CD14-positive monocyte (primary cell): ENCODE results near the gene RPS6KA5. TPM values are rescaled to one million over a fixed set of nuclear protein-coding genes. Genes with fewer than 3 reads are reported as not detected.

Experiments used
- DNase-seq, 3 donors: peaks; one replicate each; pipeline ENCODE4 v3.0.0-alpha.2; 2011 to 2022
- H2AFZ ChIP-seq: 2 replicates; pipeline ENCODE4 v1.6.0; 2012; ENCODE audit warnings: mild to moderate bottlenecking, low read depth, low read length, inconsistent platforms; ENCODE audit not compliant: insufficient read depth, poor library complexity, severe bottlenecking
- H3K27ac ChIP-seq, 2 donors: 1 replicate in 1 of 2; 2 replicates in 1 of 2; pipeline ENCODE4 v1.5.1; 2012 to 2013; ENCODE audit warnings: low read length in 2 of 2, control low read depth in 1 of 2, inconsistent platforms in 1 of 2, low read depth in 1 of 2, mild to moderate bottlenecking in 1 of 2
- H3K27me3 ChIP-seq, 2 donors: one replicate each; pipeline versions ENCODE4 v1.6.0 to v1.6.1; 2011 to 2013; ENCODE audit warnings: low read length in 2 of 2; ENCODE audit not compliant: control insufficient read depth in 2 of 2, insufficient read depth in 2 of 2
- H3K36me3 ChIP-seq, 2 donors: replicated peaks in 1 of 2; 1 replicate in 1 of 2; 2 replicates in 1 of 2; pipeline versions ENCODE4 v1.5.1 to v1.6.1; 2012 to 2013; ENCODE audit warnings: low read length in 2 of 2, control low read depth in 1 of 2, inconsistent platforms in 1 of 2, mild to moderate bottlenecking in 1 of 2; ENCODE audit not compliant: insufficient read depth in 2 of 2, control insufficient read depth in 1 of 2
- H3K4me1 ChIP-seq, 2 donors: 1 replicate in 1 of 2; 2 replicates in 1 of 2; pipeline versions ENCODE4 v1.5.1 to v1.6.1; 2012 to 2013; ENCODE audit warnings: low read length in 2 of 2, control low read depth in 1 of 2, inconsistent platforms in 1 of 2, mild to moderate bottlenecking in 1 of 2, moderate library complexity in 1 of 2; ENCODE audit not compliant: insufficient read depth in 2 of 2, control insufficient read depth in 1 of 2
- H3K4me2 ChIP-seq: replicated peaks from 2 replicates; pipeline ENCODE3; 2012; ENCODE audit warnings: low read length, moderate library complexity, mild to moderate bottlenecking; ENCODE audit not compliant: poor library complexity, severe bottlenecking; ENCODE audit errors: extremely low read depth
- H3K4me3 ChIP-seq, 3 experiments: fragments of 200-600 bp in 1 of 3; sonication (generic) in 1 of 3; replicated peaks in 1 of 3; 1 replicate in 2 of 3; 2 replicates in 1 of 3; pipeline ENCODE4 v1.5.1; 2011 to 2013; ENCODE audit warnings: low read length in 3 of 3, mild to moderate bottlenecking in 3 of 3, control low read depth in 2 of 3, low read depth in 2 of 3, inconsistent platforms in 1 of 3, moderate library complexity in 1 of 3
- H3K79me2 ChIP-seq: 2 replicates; pipeline ENCODE4 v1.6.0; 2012; ENCODE audit warnings: mild to moderate bottlenecking, control low read depth, inconsistent platforms, low read length, moderate library complexity; ENCODE audit not compliant: insufficient read depth
- H3K9ac ChIP-seq: 2 replicates; pipeline ENCODE4 v1.6.0; 2017; ENCODE audit warnings: low read length, mild to moderate bottlenecking; ENCODE audit not compliant: insufficient read depth, poor library complexity, severe bottlenecking
- H3K9me3 ChIP-seq, 2 donors: replicated peaks in 1 of 2; 1 replicate in 1 of 2; 2 replicates in 1 of 2; pipeline versions ENCODE4 v1.5.1 to v1.6.1; 2012 to 2013; ENCODE audit warnings: low read length in 2 of 2, control low read depth in 1 of 2; ENCODE audit not compliant: control insufficient read depth in 1 of 2, insufficient read depth in 1 of 2
- H4K20me1 ChIP-seq: 2 replicates; pipeline ENCODE4 v1.6.0; 2012; ENCODE audit warnings: mild to moderate bottlenecking, low read length, control low read depth, moderate library complexity; ENCODE audit not compliant: insufficient read depth
- H3K27ac Mint-ChIP-seq, 7 donors: one replicate each; pipeline ENCODE4 v1.8.0; 2020; ENCODE audit warnings: mild to moderate bottlenecking in 7 of 7, mixed read lengths in 7 of 7, moderate library complexity in 6 of 7, inconsistent platforms in 2 of 7
- H3K27me3 Mint-ChIP-seq, 3 donors: one replicate each; pipeline ENCODE4 v1.8.0; 2021 to 2022; ENCODE audit warnings: low read depth in 3 of 3, mild to moderate bottlenecking in 3 of 3, mixed read lengths in 3 of 3, moderate library complexity in 3 of 3, inconsistent platforms in 1 of 3
- H3K36me3 Mint-ChIP-seq, 2 donors: one replicate each; pipeline ENCODE4 v1.8.0; 2020; ENCODE audit warnings: mixed read lengths in 2 of 2, inconsistent platforms in 1 of 2, mild to moderate bottlenecking in 1 of 2
- H3K4me1 Mint-ChIP-seq: one replicate; pipeline ENCODE4 v1.8.0; 2020; ENCODE audit warnings: mild to moderate bottlenecking, mixed read lengths
- H3K4me3 Mint-ChIP-seq, 2 donors: one replicate each; pipeline ENCODE4 v1.8.0; 2020; ENCODE audit warnings: mild to moderate bottlenecking in 2 of 2, mixed read lengths in 2 of 2, moderate library complexity in 1 of 2
- H3K9me3 Mint-ChIP-seq, 7 donors: one replicate each; pipeline ENCODE4 v1.8.0; 2020 to 2022; ENCODE audit warnings: mixed read lengths in 7 of 7, mild to moderate bottlenecking in 6 of 7, moderate library complexity in 6 of 7, inconsistent platforms in 2 of 7
- CTCF ChIP-seq: fragments of 200-600 bp; IDR thresholded peaks from one replicate; pipeline ENCODE4 v1.8.0; 2022; ENCODE audit warnings: antibody characterized with exemption, mild to moderate bottlenecking
- WGBS: methylation state at CpG from one replicate; pipeline ENCODE4 v1.1.5; 2013; ENCODE audit warnings: missing lambda C conversion rate; ENCODE audit not compliant: insufficient coverage; 5-methylcytosine and 5-hydroxymethylcytosine counted together
- intact Hi-C, 2 donors: fragments of 100-400 bp; cut with micrococcal nuclease; formaldehyde crosslinking; loops; one replicate each; pipeline versions ENCODE4 v1.15.0 to v1.15.1; 2023
- polyA plus RNA-seq, 3 donors: library from polyadenylated mRNA; depleted of rRNA in 1 of 3; unstranded in 2 of 3; stranded (reverse) in 1 of 3; fragments of 300-500 nt in 2 of 3; fragments of >200 nt in 1 of 3; fragmentation: Illumina TruSeq in 2 of 3; gene quantifications; 1 replicate in 2 of 3; 2 replicates in 1 of 3; pipeline ENCODE4 v1.2.3, GENCODE V29; 2012 to 2021

RPS6KA5 gene
- polyA plus RNA-seq, 3 donors = 4.4 to 10.1 (median 7.9) TPM

GRCh38 chr14:90979515-90979914 is 80.9 kb downstream of the RPS6KA5 start:
- H3K4me1 Mint-ChIP-seq = peaks cover 7% of the 10 kb centered on the region
- peaks cover 21 to 28% of the 10 kb centered on the region in 2 donors for H3K36me3 Mint-ChIP-seq
- no peak for TF ChIP-seq CTCF
- WGBS = no CpG with 5 or more reads among the region's 5 CpGs
- H3K36me3 ChIP-seq = peaks cover 4 to 13% of the 10 kb centered on the region in 2 donors
- peaks cover 0 to 2% (median 2%) of the 10 kb centered on the region in 3 donors for H3K27me3 Mint-ChIP-seq
- no peaks in the 10 kb centered on the region for H4K20me1 ChIP-seq
- no peak overlapping the region for H3K27ac Mint-ChIP-seq
- no peak overlapping the region for H3K9ac ChIP-seq
- H3K9me3 Mint-ChIP-seq = no peaks in the 10 kb centered on the region
- no peak overlapping the region for H3K4me3 Mint-ChIP-seq
- H3K4me3 ChIP-seq = no peak overlapping the region
- no peaks in the 10 kb centered on the region for H3K9me3 ChIP-seq
- H2AFZ ChIP-seq = no peak overlapping the region
- no peak overlapping the region for H3K27ac ChIP-seq
- H3K79me2 ChIP-seq = no peaks in the 10 kb centered on the region
- DNase-seq = no peak
- H3K4me2 ChIP-seq = no peak overlapping the region
- H3K27me3 ChIP-seq = no peaks in the 10 kb centered on the region
- H3K4me1 ChIP-seq = no peaks in the 10 kb centered on the region
- intact Hi-C loops = no loop called here

GRCh38 chr14:90976101-90976500 is 84.3 kb downstream of the RPS6KA5 start:
- H3K4me1 Mint-ChIP-seq = no peaks in the 10 kb centered on the region
- Histone ChIP-seq H3K27me3 (no peaks in the 10 kb centered on the region), H3K79me2 (no peaks in the 10 kb centered on the region), H4K20me1 (no peaks in the 10 kb centered on the region), H3K27ac (no peak overlapping the region), H3K4me3 (no peak overlapping the region), H3K9me3 (no peaks in the 10 kb centered on the region), H3K9ac (no peak overlapping the region), H3K4me1 (no peaks in the 10 kb centered on the region), H3K4me2 (no peak overlapping the region), H2AFZ (no peak overlapping the region), H3K36me3 (peaks cover 4 to 13% of the 10 kb centered on the region in 2 donors)
- no peaks in the 10 kb centered on the region for H3K27me3 Mint-ChIP-seq
- DNase-seq = no peak
- H3K27ac Mint-ChIP-seq = no peak overlapping the region
- intact Hi-C loops = no loop called here
- no peaks in the 10 kb centered on the region for H3K9me3 Mint-ChIP-seq
- WGBS = no CpG with 5 or more reads among the region's 3 CpGs
- H3K4me3 Mint-ChIP-seq = no peak overlapping the region
- H3K36me3 Mint-ChIP-seq = peaks cover 27 to 45% of the 10 kb centered on the region in 2 donors
- no peak for TF ChIP-seq CTCF
